Neural cell (in vitro differentiated cells): ENCODE measurements around the gene CRMP1.

Experiments
- CTCF ChIP-seq: fragments of 450-650 bp; IDR thresholded peaks from 2 replicates; pipeline ENCODE4 v1.5.1; 2014; ENCODE audit warnings: antibody characterized with exemption, mild to moderate bottlenecking, moderate library complexity; ENCODE audit not compliant: poor library complexity, severe bottlenecking
- POLR2AphosphoS5 ChIP-seq: IDR thresholded peaks from 2 replicates; pipeline ENCODE4 v1.6.1; 2012

GRCh38 chr4:5788144-5788543, 104.7 kb downstream of the CRMP1 start:
- TF ChIP-seq POLR2AphosphoS5 (no peak), CTCF (no peak)
